Duodenal mucosa (tissue), 2 donors: ENCODE measurements around the gene TTN.
A peak's percentile ranks its signal among the peaks of the same experiment; 100 is the strongest.
"Not testable (repeated sequence)": the region's sequence is repeated elsewhere in the genome, so short reads cannot be mapped to it uniquely, and the experiment has no call there.

Experiments
- H3K27ac ChIP-seq: one replicate; pipeline ENCODE4 v1.7.0; 2013; ENCODE audit warnings: low read depth, low read length
- H3K27me3 ChIP-seq, 2 donors: one replicate each; pipeline ENCODE4 v1.7.0; 2013; ENCODE audit warnings: low read length in 2 of 2, control low read depth in 1 of 2; ENCODE audit not compliant: insufficient read depth in 2 of 2, control insufficient read depth in 1 of 2
- H3K36me3 ChIP-seq, 2 donors: one replicate each; pipeline ENCODE4 v1.7.0; 2013; ENCODE audit warnings: low read length in 2 of 2, control low read depth in 1 of 2; ENCODE audit not compliant: insufficient read depth in 2 of 2, control insufficient read depth in 1 of 2
- H3K4me1 ChIP-seq, 2 donors: one replicate each; pipeline ENCODE4 v1.7.0; 2013; ENCODE audit warnings: low read length in 2 of 2, control low read depth in 1 of 2; ENCODE audit not compliant: insufficient read depth in 2 of 2, control insufficient read depth in 1 of 2
- H3K4me3 ChIP-seq, 2 donors: one replicate each; pipeline ENCODE4 v1.7.0; 2013; ENCODE audit warnings: low read length in 2 of 2, low read depth in 1 of 2
- H3K9ac ChIP-seq, 2 donors: one replicate each; pipeline ENCODE4 v1.7.0; 2013; ENCODE audit warnings: low read length in 2 of 2, low read depth in 1 of 2
- H3K9me3 ChIP-seq, 2 donors: one replicate each; pipeline ENCODE4 v1.7.0; 2013; ENCODE audit warnings: low read length in 2 of 2, control low read depth in 1 of 2; ENCODE audit not compliant: control insufficient read depth in 1 of 2

Gene TTN

GRCh38 chr2:178530131-178530530, 277.1 kb downstream of the TTN start:
- Histone ChIP-seq H3K4me1 (no peaks in the 10 kb centered on the region), H3K27me3 (no peaks in the 10 kb centered on the region), H3K9me3 (no peaks in the 10 kb centered on the region), H3K36me3 (peaks cover 9 to 25% of the 10 kb centered on the region in 2 donors), H3K27ac (no peak overlapping the region), H3K9ac (no peak overlapping the region), H3K4me3 (no peak overlapping the region)

- Histone ChIP-seq H3K9me3 (no peaks in the 10 kb centered on the region), H3K9ac (no peak overlapping the region), H3K36me3 (peaks cover 3 to 22% of the 10 kb centered on the region in 2 donors), H3K27me3 (no peaks in the 10 kb centered on the region), H3K27ac (no peak overlapping the region), H3K4me3 (no peak overlapping the region), H3K4me1 (peaks cover 0 to 3% of the 10 kb centered on the region in 2 donors)
Observed at GRCh38 chr2:178529194-178529593, 278.0 kb downstream of the TTN start.

- peaks cover 0 to 7% of the 10 kb centered on the region in 2 donors for H3K4me1 ChIP-seq
- no peak overlapping the region for H3K9ac ChIP-seq
- peaks cover 0 to 17% of the 10 kb centered on the region in 2 donors for H3K36me3 ChIP-seq
- no peaks in the 10 kb centered on the region for H3K27me3 ChIP-seq
- H3K4me3 ChIP-seq = no peak overlapping the region
- no peaks in the 10 kb centered on the region for H3K9me3 ChIP-seq
- no peak overlapping the region for H3K27ac ChIP-seq
Observed at GRCh38 chr2:178528647-178529046, 278.6 kb downstream of the TTN start.

- no peak overlapping the region for H3K27ac ChIP-seq
- H3K9me3 ChIP-seq = no peaks in the 10 kb centered on the region
- no peak overlapping the region for H3K4me3 ChIP-seq
- H3K4me1 ChIP-seq = peaks cover 0 to 7% of the 10 kb centered on the region in 2 donors
- no peaks in the 10 kb centered on the region for H3K27me3 ChIP-seq
- peaks cover 0 to 12% of the 10 kb centered on the region in 2 donors for H3K36me3 ChIP-seq
- H3K9ac ChIP-seq = no peak overlapping the region
Observed at GRCh38 chr2:178527592-178527991, 279.6 kb downstream of the TTN start.

- no peak overlapping the region for H3K9ac ChIP-seq
- peaks cover 0 to 7% of the 10 kb centered on the region in 2 donors for H3K4me1 ChIP-seq
- H3K36me3 ChIP-seq = peaks cover 0 to 1% of the 10 kb centered on the region in 2 donors
- no peaks in the 10 kb centered on the region for H3K9me3 ChIP-seq
- no peaks in the 10 kb centered on the region for H3K27me3 ChIP-seq
- no peak overlapping the region for H3K27ac ChIP-seq
- no peak overlapping the region for H3K4me3 ChIP-seq
Observed at GRCh38 chr2:178526256-178526655, 281.0 kb downstream of the TTN start.

GRCh38 chr2:178525460-178525859, 281.8 kb downstream of the TTN start:
- not testable (repeated sequence) for H3K27ac ChIP-seq, H3K4me3 ChIP-seq, H3K4me1 ChIP-seq, H3K9me3 ChIP-seq, H3K9ac ChIP-seq, H3K36me3 ChIP-seq, H3K27me3 ChIP-seq

GRCh38 chr2:178525010-178525409, 282.2 kb downstream of the TTN start:
- H3K4me1 ChIP-seq, H3K27ac ChIP-seq, H3K27me3 ChIP-seq, H3K36me3 ChIP-seq, H3K4me3 ChIP-seq, H3K9me3 ChIP-seq, H3K9ac ChIP-seq: not testable (repeated sequence)

- peaks cover 0 to 7% of the 10 kb centered on the region in 2 donors for H3K4me1 ChIP-seq
- peak overlapping the region; percentile 82 to 87 for H3K9ac ChIP-seq
- no peaks in the 10 kb centered on the region for H3K9me3 ChIP-seq
- peak overlapping the region; percentile 23 for H3K27ac ChIP-seq
- H3K27me3 ChIP-seq = no peaks in the 10 kb centered on the region
- H3K4me3 ChIP-seq = peak overlapping the region; percentile 87 to 93
- no peaks in the 10 kb centered on the region for H3K36me3 ChIP-seq
Observed at GRCh38 chr2:178523596-178524134, 283.6 kb downstream of the TTN start.

- Histone ChIP-seq H3K9me3 (no peaks in the 10 kb centered on the region), H3K27ac (peak overlapping the region; percentile 23), H3K36me3 (peaks cover 0 to 5% of the 10 kb centered on the region in 2 donors), H3K9ac (peak overlapping the region; percentile 82 to 87), H3K4me3 (peak overlapping the region; percentile 87 to 93), H3K4me1 (peaks cover 0 to 7% of the 10 kb centered on the region in 2 donors), H3K27me3 (no peaks in the 10 kb centered on the region)
Observed at GRCh38 chr2:178522950-178523595, 284.1 kb downstream of the TTN start.

- H3K27me3 ChIP-seq = no peaks in the 10 kb centered on the region
- no peak overlapping the region for H3K9ac ChIP-seq
- no peaks in the 10 kb centered on the region for H3K9me3 ChIP-seq
- no peak overlapping the region for H3K27ac ChIP-seq
- H3K4me3 ChIP-seq = no peak overlapping the region
- peaks cover 0 to 7% of the 10 kb centered on the region in 2 donors for H3K4me1 ChIP-seq
- H3K36me3 ChIP-seq = peaks cover 0 to 5% of the 10 kb centered on the region in 2 donors
Observed at GRCh38 chr2:178521304-178522150, 285.7 kb downstream of the TTN start.
